Right ventricle myocardium inferior (tissue), 1 donor: ENCODE measurements around the gene TRIM9. TPM values are rescaled to one million over a fixed set of nuclear protein-coding genes. Genes with fewer than 3 reads are reported as not detected.
A peak's percentile ranks its signal among the peaks of the same experiment; 100 is the strongest.

ENCODE experiments used
- ATAC-seq: fragments of 200-7000 bp; cut with Tn5 transposase; one replicate; pipeline ENCODE4 v1.9.1; 2020; ENCODE audit warnings: mild to moderate bottlenecking, moderate library complexity
- DNase-seq: peaks from one replicate; pipeline ENCODE4 v3.0.0; 2021; ENCODE audit errors: missing footprints
- intact Hi-C: fragments of 100-400 bp; cut with DNase I; formaldehyde crosslinking; loops from one replicate; pipeline ENCODE4 v1.11.0; 2022
- total RNA-seq: library from RNA; stranded (reverse); fragmentation: NEBNext Ultra II Directional; extraction: Animal tissue kit (Norgen Biotek cat#: 25700); gene quantifications from one replicate; pipeline ENCODE4 v1.2.1, GENCODE V29; 2021
- donor health status: DM: no; HTN: yes; CAD: no; lungs with severe emphysema.

The TRIM9 gene
- total RNA-seq, 1 donor from 2014 or later, result 0.62 TPM

GRCh38 chr14:51095854-51096823 lies 1.2 kb upstream of the TRIM9 start:
- ATAC-seq (no peak), DNase-seq (no peak)
- intact Hi-C loops, result loop anchor here (10.0 kb wide), 1 partner anchor 141 kb away; no protein-coding TSS in a partner anchor

DNA sequence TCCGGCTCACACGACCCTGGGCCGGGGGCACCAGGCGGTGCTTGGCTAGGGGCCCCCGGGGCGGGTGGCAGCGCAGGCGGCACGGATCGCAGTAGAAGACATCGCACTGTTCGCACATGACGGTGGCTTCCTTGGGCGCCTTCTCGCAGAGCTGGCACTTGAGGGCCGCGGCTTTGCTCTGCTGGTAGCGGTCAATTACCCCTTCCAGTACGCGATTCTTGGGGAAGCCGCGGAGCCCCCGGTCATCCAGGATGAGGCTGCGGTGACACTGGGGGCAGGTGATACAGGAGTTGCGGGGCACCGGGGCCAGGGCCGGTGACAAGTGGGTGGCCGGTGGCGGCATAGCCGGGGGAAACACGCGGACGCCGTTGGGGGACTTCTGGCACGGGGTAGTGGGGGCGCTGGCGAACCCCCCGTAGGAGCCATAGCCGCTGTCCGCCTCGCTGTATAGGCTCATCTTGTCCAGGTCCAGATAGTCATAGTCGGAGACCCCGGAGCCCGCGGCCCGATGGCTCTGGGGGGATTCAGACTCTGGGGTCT lies 553 bp downstream of the TRIM9 start:
- intact Hi-C loops, result loop anchor here (10.0 kb wide), 1 partner anchor 140 kb away; no protein-coding TSS in a partner anchor
- ATAC-seq (no peak), DNase-seq (peak; percentile 72)

DNA sequence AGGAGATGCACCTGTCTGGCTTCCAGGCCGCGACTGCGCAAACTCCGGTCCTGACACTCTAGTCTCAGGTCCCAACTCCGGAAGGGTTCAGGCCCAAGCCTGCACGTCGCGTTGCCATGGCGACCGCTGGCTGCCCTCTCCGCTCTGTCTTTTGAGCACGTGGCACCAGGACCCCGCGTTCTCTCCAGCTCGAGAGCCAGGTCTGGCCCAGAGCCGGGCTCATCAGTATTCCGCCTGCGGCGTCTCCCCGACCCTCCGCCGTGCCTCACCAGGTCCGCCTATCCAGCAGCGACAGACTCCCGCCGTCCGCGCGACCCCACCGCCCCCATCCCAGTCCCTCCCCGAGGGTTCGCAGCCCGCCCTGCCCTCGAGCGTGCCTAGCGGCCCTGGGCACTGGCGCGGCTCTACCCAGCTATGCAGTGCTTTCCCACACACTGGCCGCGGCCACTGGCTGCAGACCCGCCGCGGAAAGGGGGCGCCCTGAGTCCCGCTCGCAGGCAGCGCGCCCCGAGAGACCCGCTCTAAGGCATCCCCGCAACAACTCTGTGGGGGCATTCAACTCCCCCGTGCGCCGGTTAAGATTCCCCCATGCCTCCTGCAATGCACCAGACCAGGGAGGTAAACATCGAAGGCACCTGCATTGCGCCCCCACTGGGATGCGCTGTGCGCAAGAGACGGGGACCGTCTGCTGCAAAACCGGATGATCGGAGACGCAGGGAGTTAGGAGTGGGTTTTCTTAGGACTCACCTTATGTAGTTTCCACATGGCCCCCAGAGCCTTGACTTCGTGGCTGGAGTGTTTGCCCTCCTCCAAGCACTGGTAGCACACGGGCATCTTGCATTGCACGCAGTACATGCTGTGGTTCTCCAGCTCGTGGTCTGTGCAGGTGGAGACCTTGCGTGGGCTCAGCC lies 1.3 kb downstream of the TRIM9 start:
- no peak for ATAC-seq
- intact Hi-C loops, result loop anchor here (10.0 kb wide), 1 partner anchor 139 kb away; no protein-coding TSS in a partner anchor

GRCh38 chr14:51092965-51093364 lies 1.9 kb downstream of the TRIM9 start:
- intact Hi-C loops, result loop anchor here (10.0 kb wide), 1 partner anchor 138 kb away; no protein-coding TSS in a partner anchor
- no peak for DNase-seq

More for the DNA sequence above, 1.3 kb downstream of the TRIM9 start:
- DNase-seq, result peak; percentile 73

DNA sequence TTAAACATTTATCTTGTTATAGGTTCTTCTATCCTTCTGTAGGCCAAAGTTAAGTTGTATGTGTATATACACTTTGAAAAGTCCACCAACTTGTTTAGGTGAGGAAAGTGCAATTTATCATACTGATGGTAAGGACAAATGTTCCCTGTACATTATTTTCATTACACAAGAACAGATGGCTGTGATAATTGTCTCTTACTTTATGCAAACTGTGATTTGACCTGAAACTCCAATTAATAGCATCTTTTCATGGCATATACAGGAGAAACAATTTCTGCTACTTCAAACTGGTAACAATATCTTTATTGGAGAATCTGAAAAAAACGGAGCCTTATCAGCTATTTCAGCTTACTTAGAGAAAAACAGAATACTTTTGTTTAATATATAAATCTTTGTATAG lies 5.6 kb downstream of the TRIM9 start:
- no peak for DNase-seq
- intact Hi-C loops, result no loop called here
- no peak for ATAC-seq

More at GRCh38 chr14:51092965-51093364, 1.9 kb downstream of the TRIM9 start:
- no peak for ATAC-seq

- no peak for ATAC-seq
- intact Hi-C loops, result no loop called here
- no peak for DNase-seq
These were observed 7.9 kb downstream of the TRIM9 start for GRCh38 chr14:51087031-51087441.

GRCh38 chr14:51086044-51086443 lies 8.9 kb downstream of the TRIM9 start:
- ATAC-seq, result no peak
- intact Hi-C loops, result no loop called here
- no peak for DNase-seq

- intact Hi-C loops, result no loop called here
- DNase-seq (no peak), ATAC-seq (no peak)
These were observed 9.9 kb downstream of the TRIM9 start for GRCh38 chr14:51084962-51085361.

DNA sequence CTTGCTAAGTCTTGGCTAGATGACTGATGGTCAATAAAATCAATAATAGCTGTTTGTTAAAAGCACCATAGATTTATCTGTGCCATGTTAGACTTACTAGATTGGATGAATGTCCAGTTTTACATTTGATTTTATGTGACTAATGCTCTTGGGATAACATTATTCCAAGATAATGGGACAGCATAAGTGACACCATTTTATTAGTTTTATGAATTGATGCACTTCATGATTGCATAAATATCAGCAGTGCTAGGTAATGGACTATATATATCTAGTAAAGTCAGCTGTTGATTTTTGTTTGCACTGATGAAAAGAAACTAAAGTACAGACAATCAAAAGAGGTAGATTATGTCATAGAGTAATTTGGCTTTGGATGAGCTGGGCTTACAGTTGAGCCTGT lies 10.4 kb downstream of the TRIM9 start:
- intact Hi-C loops, result no loop called here
- ATAC-seq (no peak), DNase-seq (no peak)

GRCh38 chr14:51082349-51082748 lies 12.6 kb downstream of the TRIM9 start:
- ATAC-seq (peak; percentile 66), DNase-seq (no peak)
- intact Hi-C loops, result no loop called here

DNA sequence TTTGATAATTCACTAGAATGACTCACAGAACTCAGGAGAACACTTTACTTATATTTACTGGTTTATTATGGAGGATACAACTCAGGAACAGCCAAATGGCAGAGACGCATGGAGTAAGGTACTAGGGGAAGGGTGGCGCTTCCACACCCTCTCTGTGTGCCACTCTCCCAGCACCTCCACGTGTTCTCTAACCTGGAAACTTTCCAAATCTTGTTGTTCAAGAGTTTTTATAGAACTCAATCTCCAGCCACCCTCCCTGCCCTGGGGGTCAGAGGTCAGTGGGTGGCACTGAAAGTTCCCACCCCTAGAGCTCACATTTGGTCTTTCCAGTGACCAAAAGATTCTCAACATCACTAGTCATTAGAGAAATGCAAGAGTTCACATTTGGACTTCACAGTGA lies 13.2 kb downstream of the TRIM9 start:
- ATAC-seq (no peak), DNase-seq (no peak)
- intact Hi-C loops, result no loop called here

DNA sequence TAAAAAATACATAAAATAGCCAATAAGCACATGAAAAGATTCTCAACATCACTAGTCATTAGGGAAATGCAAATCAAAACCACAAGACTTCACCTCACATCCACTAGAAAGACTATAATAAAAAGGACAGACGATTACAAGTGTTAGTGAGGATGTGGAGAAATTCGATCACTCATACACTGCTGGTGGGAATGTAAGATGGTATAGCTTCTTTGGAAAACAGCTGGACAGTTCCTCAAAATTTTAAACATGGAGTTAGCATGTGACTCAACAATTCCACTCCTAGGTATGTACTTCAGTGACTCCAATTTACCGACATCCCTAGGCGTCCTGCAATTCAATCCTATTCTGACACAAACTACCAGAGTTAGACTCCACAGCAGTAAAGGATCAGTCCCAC lies 13.7 kb downstream of the TRIM9 start:
- intact Hi-C loops, result no loop called here
- ATAC-seq (no peak), DNase-seq (no peak)

DNA sequence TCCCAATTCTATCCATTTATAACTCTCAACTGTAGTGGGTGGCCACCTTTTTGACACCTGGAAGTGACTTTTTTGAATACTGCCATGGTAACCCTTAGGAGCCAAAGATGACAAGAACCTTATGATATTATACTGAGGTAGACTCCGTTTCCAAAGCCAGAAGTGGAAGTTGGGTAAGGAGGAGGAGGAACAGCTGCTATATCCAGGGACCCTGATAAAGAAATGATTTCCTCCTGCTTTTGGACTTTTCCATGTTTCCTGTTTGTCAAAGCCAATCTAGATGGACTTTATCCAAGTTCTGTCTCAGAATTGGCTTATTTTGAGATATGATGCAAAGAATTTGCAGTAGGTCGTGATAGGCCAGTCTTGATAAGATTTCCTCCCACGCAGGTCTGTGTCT lies 14.3 kb downstream of the TRIM9 start:
- intact Hi-C loops, result no loop called here
- ATAC-seq (peak; percentile 58), DNase-seq (no peak)

- DNase-seq (no peak), ATAC-seq (no peak)
- intact Hi-C loops, result no loop called here
These were observed 15.4 kb downstream of the TRIM9 start for GRCh38 chr14:51079489-51079888.

DNA sequence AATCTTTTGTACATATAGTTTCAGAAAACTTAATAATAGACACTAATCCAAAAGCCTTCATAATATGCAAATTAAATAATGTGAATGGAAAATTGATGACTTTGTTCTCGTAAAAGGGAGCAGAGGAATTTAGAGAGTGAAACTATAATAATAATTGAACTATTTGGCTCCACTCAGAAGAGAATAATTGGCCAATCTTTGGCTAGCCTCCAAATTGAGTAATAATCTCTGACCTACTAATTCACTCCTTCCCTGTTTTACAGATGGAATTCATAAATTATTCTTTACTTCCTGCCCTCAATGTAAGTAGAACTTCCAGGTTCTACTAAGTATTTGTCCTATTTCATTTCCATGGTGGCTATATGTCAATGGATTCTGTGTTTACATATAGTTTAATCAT lies 15.8 kb downstream of the TRIM9 start:
- intact Hi-C loops, result no loop called here
- ATAC-seq (no peak), DNase-seq (no peak)

DNA sequence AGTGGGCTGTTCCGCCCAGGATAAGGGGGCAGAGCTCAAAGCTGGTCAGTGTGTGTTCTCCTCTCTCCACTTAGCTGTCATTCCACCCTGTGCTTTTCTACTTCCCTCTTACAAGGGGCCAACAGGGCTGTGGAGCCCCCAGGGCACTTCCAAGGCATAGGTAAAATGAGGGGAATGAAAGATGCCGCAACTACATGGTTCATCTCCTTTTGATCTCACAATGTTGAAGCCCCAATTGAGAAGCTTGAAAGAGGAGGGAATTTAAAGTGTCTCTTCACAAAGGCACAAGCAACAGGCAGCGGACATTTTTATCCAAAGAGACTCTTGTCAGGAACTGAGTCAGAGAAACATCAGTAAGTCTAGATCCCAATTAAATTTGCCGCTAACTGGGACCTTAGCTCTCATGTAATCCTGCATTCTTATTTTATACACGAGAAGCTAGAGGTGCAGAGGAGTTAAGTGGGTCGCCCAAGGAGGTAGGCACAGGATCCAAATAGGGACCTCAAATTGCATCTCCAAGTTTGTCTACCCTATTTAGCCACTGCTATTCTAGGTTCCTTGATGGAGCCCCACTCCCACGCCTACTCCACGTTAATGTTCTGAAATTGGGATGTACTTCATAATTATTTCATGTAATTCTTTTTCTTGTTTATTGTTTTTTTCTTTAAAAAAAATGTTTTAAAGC lies 20.1 kb downstream of the TRIM9 start:
- intact Hi-C loops, result no loop called here
- ATAC-seq (no peak), DNase-seq (no peak)

DNA sequence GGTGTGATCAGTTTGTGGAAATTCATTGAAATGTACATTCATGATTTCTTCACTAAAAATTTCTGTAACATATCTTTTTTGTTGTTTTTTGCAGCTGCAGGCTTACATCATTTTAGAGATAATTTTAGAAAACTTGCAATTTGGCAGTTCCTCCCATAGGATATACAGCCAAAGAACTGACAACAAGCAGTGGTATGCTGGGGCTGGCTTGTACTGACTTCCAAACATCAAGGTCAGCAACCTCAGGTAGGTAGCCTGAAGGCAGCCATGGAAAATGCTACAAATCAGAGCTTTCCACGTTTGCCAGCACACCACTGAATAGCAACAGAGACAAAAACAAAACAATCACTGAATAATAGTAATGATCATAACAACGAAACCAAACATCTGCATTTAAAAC lies 21.2 kb downstream of the TRIM9 start:
- intact Hi-C loops, result no loop called here
- no peak for DNase-seq
- peak; percentile 69 for ATAC-seq

GRCh38 chr14:51072976-51073375 lies 21.9 kb downstream of the TRIM9 start:
- intact Hi-C loops, result no loop called here
- ATAC-seq, result no peak
- no peak for DNase-seq
